K562 (cell line): ENCODE data around the gene PRR30. TPM values are rescaled to one million over a fixed set of nuclear protein-coding genes. Genes with fewer than 3 reads are reported as not detected.

Experiments used
- CHAMP1 ChIP-seq: fragments of 450-650 bp; IDR thresholded peaks from 2 replicates; pipeline ENCODE4 v1.6.1; 2016; ENCODE audit warnings: mild to moderate bottlenecking
- MEF2A ChIP-seq: IDR thresholded peaks from 2 replicates; pipeline ENCODE4 v1.6.1; 2011; ENCODE audit warnings: low read depth, mild to moderate bottlenecking, low read length, moderate library complexity; ENCODE audit not compliant: control insufficient read depth
- MEF2D ChIP-seq: conservative IDR thresholded peaks from 2 replicates; pipeline ENCODE4 v1.6.1; 2016; ENCODE audit warnings: low read depth, missing genetic modification characterization, missing compliant biosample characterization
- NUFIP1 ChIP-seq: fragments of 450-650 bp; IDR thresholded peaks from 2 replicates; pipeline ENCODE4 v1.6.1; 2018; ENCODE audit not compliant: partially characterized antibody
- RNF2 ChIP-seq: sonication (generic); IDR thresholded peaks from 2 replicates; pipeline ENCODE4 v1.6.1; 2016
- TAF1 ChIP-seq: IDR thresholded peaks from 2 replicates; pipeline ENCODE4 v1.6.1; 2011; ENCODE audit warnings: mild to moderate bottlenecking, low read length, moderate library complexity; ENCODE audit not compliant: insufficient read depth, control insufficient read depth, severe bottlenecking; ENCODE audit errors: extremely low read depth
- TCF3 ChIP-seq: sonication (generic); formaldehyde crosslinking; IDR thresholded peaks from 2 replicates; pipeline ENCODE4 v1.4.0; 2020; ENCODE audit warnings: mild to moderate bottlenecking, missing genetic modification reagents
- ZKSCAN3 ChIP-seq: fragments of 250-450 bp; sonication (Bioruptor Pico); IDR thresholded peaks from 2 replicates; pipeline ENCODE4 v1.4.0; 2020
- polyA plus RNA-seq, 8 experiments: library from polyadenylated mRNA; depleted of rRNA in 4 of 8; stranded (reverse) in 5 of 8; unstranded in 3 of 8; fragments of >200 nt; fragmentation: Nextera tagmentation in 2 of 8; fragmentation: Illumina TruSeq in 1 of 8; extraction: Ambion mirVana in 2 of 8; extraction: Trizol in 1 of 8; gene quantifications; 2 replicates each; pipeline versions ENCODE4 v1.2.1 to v1.2.3, GENCODE V29; 2011 to 2014; ENCODE audit warnings: inconsistent platforms in 1 of 8, missing spikeins in 1 of 8
- total RNA-seq, 7 experiments: library from RNA; depleted of rRNA in 6 of 7; stranded (reverse); fragments of >200 nt in 6 of 7; fragmentation: Illumina TruSeq in 2 of 7; extraction: Trizol in 2 of 7; gene quantifications; 2 replicates each; pipeline versions ENCODE4 v1.2.1 to v1.2.3, GENCODE V29; 2011 to 2021; ENCODE audit warnings: low replicate concordance in 1 of 7

PRR30 gene
- total and polyA plus RNA-seq, 9 of the 15 experiments (the other 6 are each of a cell fraction or from before 2014, with no cell fraction given), result not detected

- no peak for TF ChIP-seq CHAMP1
- peak; percentile 57; the same call in 1 of the 2 replicates for TF ChIP-seq MEF2D (tag)
- no peak for TF ChIP-seq MEF2A
- no peak for TF ChIP-seq ZKSCAN3 (CRISPR knock-in tag)
- no peak for TF ChIP-seq TAF1
- TF ChIP-seq RNF2, result peak; percentile 95
- TF ChIP-seq TCF3 (CRISPR knock-in tag), result peak; percentile 87
- TF ChIP-seq NUFIP1, result no peak
- TF ChIP-seq, all 486 proteins: peak for 119
Measured at GRCh38 chr2:27092696-27093429, 46.3 kb downstream of the PRR30 start (continued).
